Tibial nerve (tissue), 4 donors: ENCODE data around the gene TCAP. TPM values are rescaled to one million over a fixed set of nuclear protein-coding genes. Genes with fewer than 3 reads are reported as not detected.

Experiments used
- DNase-seq, 2 donors: peaks; one replicate each; pipeline ENCODE4 v3.0.0-alpha.2; 2019; ENCODE audit warnings: low spot score in 2 of 2
- H3K27ac ChIP-seq, 4 donors: fragments of 200-600 bp; sonication (generic) in 3 of 4; one replicate each; pipeline ENCODE4 v1.5.1; 2017 to 2019; ENCODE audit warnings: mild to moderate bottlenecking in 1 of 4
- H3K27me3 ChIP-seq, 2 donors: fragments of 200-600 bp; sonication (generic) in 1 of 2; one replicate each; pipeline versions ENCODE4 v1.5.1 to v1.6.0; 2017 to 2019
- H3K36me3 ChIP-seq, 3 donors: fragments of 200-600 bp; sonication (generic); one replicate each; pipeline ENCODE4 v1.5.1; 2018 to 2019
- H3K4me1 ChIP-seq, 4 donors: fragments of 200-600 bp; sonication (generic) in 3 of 4; one replicate each; pipeline ENCODE4 v1.5.1; 2017 to 2019
- H3K4me3 ChIP-seq, 4 donors: fragments of 200-600 bp; sonication (generic) in 3 of 4; one replicate each; pipeline ENCODE4 v1.5.1; 2017 to 2019; ENCODE audit warnings: mild to moderate bottlenecking in 1 of 4, moderate library complexity in 1 of 4
- H3K9me3 ChIP-seq, 4 donors: fragments of 200-600 bp; sonication (generic) in 3 of 4; one replicate each; pipeline ENCODE4 v1.5.1; 2017 to 2019
- EP300 ChIP-seq, 2 donors: sonication (generic); formaldehyde crosslinking; IDR thresholded peaks; one replicate each; pipeline ENCODE4 v1.6.1; 2017; ENCODE audit warnings: antibody characterized with exemption in 2 of 2, mild to moderate bottlenecking in 1 of 2
- POLR2A ChIP-seq, 2 donors: fragments of 450-650 bp; IDR thresholded peaks; one replicate each; pipeline ENCODE4 v1.6.1; 2017; ENCODE audit warnings: antibody characterized with exemption in 2 of 2, mild to moderate bottlenecking in 2 of 2, moderate library complexity in 2 of 2
- WGBS, 2 donors: methylation state at CpG; one replicate each; pipeline ENCODE4 v1.1.5; 2018; 5-methylcytosine and 5-hydroxymethylcytosine counted together
- total RNA-seq, 4 donors: library from RNA; depleted of rRNA; stranded (reverse); fragments of >200 nt; gene quantifications; one replicate each; pipeline ENCODE4 v1.1.0, GENCODE V29; 2016
- TF ChIP-seq, protein P1 (sequence below), 5 experiments: fragments of 200-600 bp in 3 of 5; fragments of 450-650 bp in 2 of 5; sonication (generic) in 3 of 5; IDR thresholded peaks; one replicate each; pipeline ENCODE4 v1.5.1; 2016 to 2019; ENCODE audit warnings: antibody characterized with exemption in 5 of 5, mild to moderate bottlenecking in 3 of 5, moderate library complexity in 2 of 5

Gene TCAP
- total RNA-seq, 4 donors from 2014 or later, result 0.30 to 5.5 (median 0.61) TPM

DNA sequence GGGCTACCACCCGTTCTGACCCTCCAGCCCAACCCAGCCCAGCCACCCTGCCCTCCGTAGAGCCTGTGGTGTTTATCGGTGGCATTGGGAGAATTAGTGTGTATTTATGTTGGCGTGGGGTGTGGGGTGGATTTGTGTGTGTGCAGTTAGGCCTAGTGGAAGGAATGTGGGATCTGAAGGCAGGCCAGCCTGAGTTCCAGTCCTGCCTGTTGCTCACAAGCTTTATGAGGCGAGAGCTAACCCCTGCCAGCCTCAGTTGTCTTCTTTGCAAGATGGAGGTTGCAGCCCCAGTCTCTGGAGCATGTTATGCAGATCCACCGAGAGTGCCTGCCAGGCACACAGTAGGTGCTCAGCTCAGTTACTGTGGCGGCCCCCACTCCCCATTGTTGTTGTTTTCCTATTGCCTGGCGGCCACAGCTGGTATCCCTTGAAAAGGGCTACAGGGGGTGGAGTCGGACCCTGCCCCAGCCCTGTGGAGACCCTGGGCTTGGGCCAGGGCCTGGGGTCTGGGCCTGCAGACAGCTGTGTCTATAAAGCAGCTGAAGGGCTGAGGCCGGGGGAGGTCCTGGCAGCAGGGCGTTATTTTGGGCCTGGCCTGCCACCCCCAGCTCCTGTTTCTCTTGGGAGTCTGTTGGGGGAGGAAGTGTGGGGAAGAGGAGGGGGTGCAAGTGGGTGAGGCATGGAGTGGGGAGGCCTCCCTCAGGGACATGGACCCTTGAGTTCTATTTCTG is 39.8 kb downstream of the TCAP start:
- H3K4me1 ChIP-seq, result peaks cover 0 to 90% (median 60%) of the 10 kb centered on the region in 4 donors
- TF ChIP-seq POLR2A (IDR thresholded peaks at IDR 0.05), result no peak
- TF ChIP-seq, protein P1, sequence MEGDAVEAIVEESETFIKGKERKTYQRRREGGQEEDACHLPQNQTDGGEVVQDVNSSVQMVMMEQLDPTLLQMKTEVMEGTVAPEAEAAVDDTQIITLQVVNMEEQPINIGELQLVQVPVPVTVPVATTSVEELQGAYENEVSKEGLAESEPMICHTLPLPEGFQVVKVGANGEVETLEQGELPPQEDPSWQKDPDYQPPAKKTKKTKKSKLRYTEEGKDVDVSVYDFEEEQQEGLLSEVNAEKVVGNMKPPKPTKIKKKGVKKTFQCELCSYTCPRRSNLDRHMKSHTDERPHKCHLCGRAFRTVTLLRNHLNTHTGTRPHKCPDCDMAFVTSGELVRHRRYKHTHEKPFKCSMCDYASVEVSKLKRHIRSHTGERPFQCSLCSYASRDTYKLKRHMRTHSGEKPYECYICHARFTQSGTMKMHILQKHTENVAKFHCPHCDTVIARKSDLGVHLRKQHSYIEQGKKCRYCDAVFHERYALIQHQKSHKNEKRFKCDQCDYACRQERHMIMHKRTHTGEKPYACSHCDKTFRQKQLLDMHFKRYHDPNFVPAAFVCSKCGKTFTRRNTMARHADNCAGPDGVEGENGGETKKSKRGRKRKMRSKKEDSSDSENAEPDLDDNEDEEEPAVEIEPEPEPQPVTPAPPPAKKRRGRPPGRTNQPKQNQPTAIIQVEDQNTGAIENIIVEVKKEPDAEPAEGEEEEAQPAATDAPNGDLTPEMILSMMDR (IDR thresholded peaks at IDR 0.05), result peak in 2 of 5 experiments; percentile 59 to 62
- DNase-seq, result peak in 1 of 2 donors; percentile 28
- H3K27ac ChIP-seq, result peak overlapping the region; percentile 53 to 97 (median 89)
- 26 to 29% methylated on average over 9 to 11 of the region's 11 CpGs for WGBS, 2 donors
- peaks cover 0 to 32% (median 6%) of the 10 kb centered on the region in 3 donors for H3K36me3 ChIP-seq
- peak overlapping the region in 1 of 4 donors; percentile 19 for H3K4me3 ChIP-seq
- H3K9me3 ChIP-seq, result no peaks in the 10 kb centered on the region
- no peaks in the 10 kb centered on the region for H3K27me3 ChIP-seq

DNA sequence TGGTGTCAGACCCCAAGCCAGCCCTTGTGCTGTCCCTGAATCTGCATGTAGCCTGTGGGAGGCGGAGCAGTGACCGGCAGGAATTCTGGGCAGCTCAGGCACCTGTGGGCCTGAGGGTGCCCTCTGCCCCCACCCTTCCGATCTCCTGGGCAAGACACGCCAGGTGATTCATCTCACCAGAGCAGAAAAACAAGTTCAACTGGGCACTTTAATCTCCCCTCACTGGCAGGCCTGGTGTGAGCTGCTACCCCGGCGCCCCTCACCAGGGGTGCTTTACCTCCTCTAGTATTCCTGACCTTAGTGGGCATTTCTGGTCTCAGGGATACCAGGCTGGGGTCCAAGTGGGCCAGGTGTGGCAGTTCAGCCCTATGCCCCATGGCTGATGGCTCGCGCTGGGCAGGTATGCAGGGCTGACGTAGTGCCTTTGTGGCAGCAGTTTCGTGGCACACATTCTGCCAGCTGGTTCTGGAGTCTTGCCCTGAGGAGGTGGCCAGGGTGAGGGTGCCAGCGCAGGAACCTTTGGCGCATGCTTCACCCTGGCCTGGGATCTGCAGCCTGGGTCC is 40.7 kb downstream of the TCAP start:
- no peak for DNase-seq
- peak overlapping the region; percentile 53 to 97 (median 89) for H3K27ac ChIP-seq
- WGBS, 2 donors, result 30 to 45% methylated on average over 11 to 12 of the region's 12 CpGs

DNA sequence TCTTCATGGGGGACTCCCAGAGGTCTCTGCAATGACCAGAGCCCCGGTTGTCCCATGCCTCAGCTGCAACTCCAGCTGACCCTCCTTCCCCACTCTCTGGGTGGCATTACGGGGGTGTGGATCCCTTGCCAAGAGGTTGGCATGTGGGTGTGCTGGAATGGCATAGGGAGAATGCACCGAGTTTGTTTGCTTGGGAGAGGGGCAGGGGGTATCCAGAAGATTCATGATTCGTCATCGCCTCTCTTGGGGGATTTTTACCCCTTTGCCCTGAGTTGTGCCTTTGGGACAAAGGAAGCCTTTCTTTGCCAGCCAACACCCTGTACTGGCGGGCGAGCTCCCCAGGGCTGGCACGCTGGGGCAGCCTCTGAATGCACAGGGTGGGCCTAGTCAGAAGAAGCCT is 41.2 kb downstream of the TCAP start:
- H3K36me3 ChIP-seq, result peaks cover 0 to 46% (median 7%) of the 10 kb centered on the region in 3 donors
- TF ChIP-seq POLR2A (IDR thresholded peaks at IDR 0.05) (no peak), EP300 (IDR thresholded peaks at IDR 0.05) (peak in 1 of 2 donors; percentile 64)
- TF ChIP-seq, protein P1 (IDR thresholded peaks at IDR 0.05), result no peak
- no peak for DNase-seq
- no peaks in the 10 kb centered on the region for H3K9me3 ChIP-seq
- 39 to 40% methylated on average over 8 of the region's 8 CpGs for WGBS, 2 donors
- peak overlapping the region in 1 of 4 donors; percentile 1 for H3K4me3 ChIP-seq
- peak overlapping the region in 3 of 4 donors; percentile 81 to 97 (median 97) for H3K27ac ChIP-seq
- no peaks in the 10 kb centered on the region for H3K27me3 ChIP-seq
- peaks cover 0 to 84% (median 55%) of the 10 kb centered on the region in 4 donors for H3K4me1 ChIP-seq

More for the DNA sequence above, 40.7 kb downstream of the TCAP start:
- peak overlapping the region in 1 of 4 donors; percentile 1 for H3K4me3 ChIP-seq
- TF ChIP-seq EP300 (IDR thresholded peaks at IDR 0.05) (no peak), POLR2A (IDR thresholded peaks at IDR 0.05) (no peak)
- TF ChIP-seq, protein P1 (IDR thresholded peaks at IDR 0.05), result no peak
- no peaks in the 10 kb centered on the region for H3K9me3 ChIP-seq
- peaks cover 0 to 41% (median 7%) of the 10 kb centered on the region in 3 donors for H3K36me3 ChIP-seq
- H3K4me1 ChIP-seq, result peaks cover 0 to 89% (median 59%) of the 10 kb centered on the region in 4 donors
- H3K27me3 ChIP-seq, result no peaks in the 10 kb centered on the region

DNA sequence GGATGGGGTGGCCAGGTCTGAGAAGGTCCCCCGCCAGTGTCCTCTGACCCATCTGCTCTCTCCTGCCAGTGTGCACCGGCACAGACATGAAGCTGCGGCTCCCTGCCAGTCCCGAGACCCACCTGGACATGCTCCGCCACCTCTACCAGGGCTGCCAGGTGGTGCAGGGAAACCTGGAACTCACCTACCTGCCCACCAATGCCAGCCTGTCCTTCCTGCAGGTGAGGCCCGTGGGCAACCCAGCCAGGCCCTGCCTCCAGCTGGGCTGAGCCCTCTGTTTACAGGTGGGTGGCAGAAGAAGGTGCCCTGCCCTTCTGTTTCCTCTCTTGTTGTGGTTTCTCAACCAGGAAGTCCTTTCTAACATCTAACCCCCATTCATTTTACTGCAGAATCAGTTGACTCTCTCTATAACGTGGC is 41.8 kb downstream of the TCAP start:
- peaks cover 0 to 78% (median 53%) of the 10 kb centered on the region in 4 donors for H3K4me1 ChIP-seq
- TF ChIP-seq EP300 (IDR thresholded peaks at IDR 0.05) (no peak), POLR2A (IDR thresholded peaks at IDR 0.05) (no peak)
- TF ChIP-seq, protein P1 (IDR thresholded peaks at IDR 0.05), result no peak
- H3K27me3 ChIP-seq, result no peaks in the 10 kb centered on the region
- no peaks in the 10 kb centered on the region for H3K9me3 ChIP-seq
- H3K4me3 ChIP-seq, result peak overlapping the region in 1 of 4 donors; percentile 1
- DNase-seq, result no peak
- H3K27ac ChIP-seq, result peak overlapping the region in 3 of 4 donors; percentile 81 to 97 (median 97)
- WGBS, 2 donors, result 36 to 69% methylated on average over 7 of the region's 7 CpGs
- peaks cover 0 to 51% (median 7%) of the 10 kb centered on the region in 3 donors for H3K36me3 ChIP-seq
